A549 treated with RU486 at 1 μM for 4 hours (cell line): ENCODE measurements around the gene PPP4R2. TPM values are rescaled to one million over a fixed set of nuclear protein-coding genes. Genes with fewer than 3 reads are reported as not detected.

Source experiments
- total RNA-seq: library from RNA; stranded (reverse); fragments of 200-300 nt; extraction: Qiagen RNA extraction; gene quantifications from 5 replicates; pipeline ENCODE4 v1.2.3, GENCODE V29; 2022; ENCODE audit warnings: low read depth

PPP4R2 gene
- total RNA-seq, result 35.7 to 44.5 TPM (median 38.4 TPM) in 5 replicates

GRCh38 chr3:72996473-72997333, at the start of gene PPP4R2:
TSS of gene PPP4R2 (plus strand) at chr3:72996811. CDS start at chr3:72997038, 227 bp downstream.

GRCh38 chr3:73061416-73061815, 64.8 kb downstream of the PPP4R2 start, which contains the start of gene EBLN2:
TSS of gene EBLN2 (plus strand) at chr3:73061659. CDS start at chr3:73062082, 423 bp downstream.

Other genes starting within 250 kb of the PPP4R2 start
- 17.7 to 19.6 TPM (median 18.7 TPM) in 5 replicates for gene SHQ1, start 148.4 kb upstream of the PPP4R2 start, total RNA-seq
- 1.0 to 1.5 TPM (median 1.2 TPM) in 5 replicates for gene GXYLT2, start 108.8 kb upstream of the PPP4R2 start, total RNA-seq
- 0.25 to 0.65 TPM (median 0.57 TPM) in 5 replicates for gene EBLN2, start 64.8 kb downstream of the PPP4R2 start, total RNA-seq